ENCODE data around the gene ACO1.
"Not testable (repeated sequence)": the region's sequence is repeated elsewhere in the genome, so short reads cannot be mapped to it uniquely, and the experiment has no call there.

The ACO1 gene

GRCh38 chr9:32384364-32385151 is at the start of gene ACO1:
Gene ACO1 (plus strand): TSS chr9:32384643. CDS start chr9:32405507, 20,864 bp downstream.
- DNase-seq (ENCODE audit: low read depth) = peak; percentile 79

GRCh38 chr9:32334916-32335895 is 49.2 kb upstream of the ACO1 start:
- DNase-seq (ENCODE audit: low read depth) = no peak

- no peak for DNase-seq (ENCODE audit: low read depth)
Observed at GRCh38 chr9:32339424-32339823, 45.0 kb upstream of the ACO1 start.

GRCh38 chr9:32340361-32340760 is 44.1 kb upstream of the ACO1 start:
- no peak for DNase-seq (ENCODE audit: low read depth)

GRCh38 chr9:32344551-32345182 is 39.8 kb upstream of the ACO1 start:
- no peak for DNase-seq (ENCODE audit: low read depth)

- DNase-seq (ENCODE audit: low read depth) = no peak
Observed at GRCh38 chr9:32345243-32345642, 39.2 kb upstream of the ACO1 start.

GRCh38 chr9:32347571-32347970 is 36.9 kb upstream of the ACO1 start:
- DNase-seq (ENCODE audit: low read depth) = no peak

GRCh38 chr9:32348106-32348695 is 36.2 kb upstream of the ACO1 start:
- DNase-seq (ENCODE audit: low read depth) = no peak

- no peak for DNase-seq (ENCODE audit: low read depth)
Observed at GRCh38 chr9:32349013-32349412, 35.4 kb upstream of the ACO1 start.

- no peak for DNase-seq (ENCODE audit: low read depth)
Observed at GRCh38 chr9:32350682-32351081, 33.8 kb upstream of the ACO1 start.

GRCh38 chr9:32351845-32352244 is 32.6 kb upstream of the ACO1 start:
- no peak for DNase-seq (ENCODE audit: low read depth)

GRCh38 chr9:32353476-32353875 is 31.0 kb upstream of the ACO1 start:
- DNase-seq (ENCODE audit: low read depth) = not testable (repeated sequence)

GRCh38 chr9:32359452-32359851 is 25.0 kb upstream of the ACO1 start:
- no peak for DNase-seq (ENCODE audit: low read depth)

- no peak for DNase-seq (ENCODE audit: low read depth)
Observed at GRCh38 chr9:32360983-32361673, 23.3 kb upstream of the ACO1 start.

GRCh38 chr9:32371279-32371678 is 13.2 kb upstream of the ACO1 start:
- DNase-seq (ENCODE audit: low read depth) = no peak

- DNase-seq (ENCODE audit: low read depth) = no peak
Observed at GRCh38 chr9:32371679-32372078, 12.8 kb upstream of the ACO1 start.

- DNase-seq (ENCODE audit: low read depth) = no peak
Observed at GRCh38 chr9:32376285-32376684, 8.2 kb upstream of the ACO1 start.

- no peak for DNase-seq (ENCODE audit: low read depth)
Observed at GRCh38 chr9:32378496-32378895, 5.9 kb upstream of the ACO1 start.

GRCh38 chr9:32378993-32379729 is 5.3 kb upstream of the ACO1 start:
- peak; percentile 36 for DNase-seq (ENCODE audit: low read depth)

- DNase-seq (ENCODE audit: low read depth) = no peak
Observed at GRCh38 chr9:32380944-32381343, 3.5 kb upstream of the ACO1 start.
